HG03565 (cell line): ENCODE results near the gene C2orf49.
"Not testable (repeated sequence)": the region's sequence is repeated elsewhere in the genome, so short reads cannot be mapped to it uniquely, and the experiment has no call there.

Experiments
- ATAC-seq: cut with Tn5 transposase; IDR thresholded peaks from one replicate; pipeline ENCODE4 v1.9.1; 2021; ENCODE audit warnings: mild to moderate bottlenecking, moderate library complexity; ENCODE audit not compliant: unreplicated experiment

The C2orf49 gene

GRCh38 chr2:105320651-105321215, 16.6 kb upstream of the C2orf49 start:
- ATAC-seq = no peak

DNA sequence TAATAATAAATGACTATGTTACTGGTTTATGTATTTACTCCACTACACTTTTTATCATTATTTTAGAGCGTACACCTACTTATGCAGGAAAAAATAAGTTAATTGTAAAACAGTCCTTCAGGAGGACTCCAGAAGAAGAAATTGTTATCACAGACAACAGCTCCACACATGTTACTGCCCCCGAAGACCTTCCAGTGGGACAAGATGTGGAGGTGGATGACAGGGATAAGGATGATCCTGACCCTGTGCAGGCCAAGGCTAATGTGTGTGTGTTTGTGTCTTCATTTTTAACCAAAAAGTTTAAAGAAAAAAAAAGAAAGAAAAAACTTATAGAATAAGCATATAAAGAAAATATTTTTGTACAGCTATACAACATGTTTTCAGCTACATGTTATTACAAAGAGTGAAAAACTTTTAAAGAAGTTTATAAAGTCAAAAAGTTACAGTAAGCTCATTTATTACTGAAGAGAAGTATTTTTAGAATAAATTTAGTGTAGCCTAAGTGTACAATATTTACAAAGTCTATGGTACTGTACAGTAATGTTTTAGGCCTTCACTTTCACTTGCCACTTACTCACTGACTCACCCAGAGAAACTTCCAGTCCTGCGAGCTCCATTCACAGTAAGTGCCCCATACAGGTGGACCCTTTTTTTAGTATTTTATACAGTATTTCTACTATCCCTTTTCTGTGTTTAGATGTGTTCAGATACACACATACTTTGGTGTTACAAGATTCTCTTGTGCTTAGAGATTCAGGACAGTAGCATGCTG, 15.3 kb upstream of the C2orf49 start:
- peak; percentile 33 for ATAC-seq

GRCh38 chr2:105323111-105323510, 14.2 kb upstream of the C2orf49 start:
- ATAC-seq = no peak

DNA sequence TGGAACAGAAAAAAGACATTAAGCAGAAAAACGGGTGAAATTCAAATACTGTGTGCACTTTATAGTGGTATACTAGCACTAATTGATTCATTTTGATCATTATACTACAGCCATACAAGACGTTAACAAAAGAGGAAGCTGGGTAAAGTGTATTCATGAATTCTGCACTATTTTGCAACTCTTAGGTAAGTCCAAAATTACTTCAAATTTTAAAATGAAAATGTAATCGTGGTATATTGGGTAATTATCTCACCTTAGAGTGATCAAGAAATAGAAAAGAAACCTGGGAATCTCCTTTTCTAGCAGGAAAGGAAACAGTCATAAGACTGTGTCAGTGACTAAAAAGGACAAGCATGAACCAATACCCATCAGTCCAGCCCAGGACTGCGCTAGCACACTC, 13.2 kb upstream of the C2orf49 start:
- ATAC-seq = no peak

DNA sequence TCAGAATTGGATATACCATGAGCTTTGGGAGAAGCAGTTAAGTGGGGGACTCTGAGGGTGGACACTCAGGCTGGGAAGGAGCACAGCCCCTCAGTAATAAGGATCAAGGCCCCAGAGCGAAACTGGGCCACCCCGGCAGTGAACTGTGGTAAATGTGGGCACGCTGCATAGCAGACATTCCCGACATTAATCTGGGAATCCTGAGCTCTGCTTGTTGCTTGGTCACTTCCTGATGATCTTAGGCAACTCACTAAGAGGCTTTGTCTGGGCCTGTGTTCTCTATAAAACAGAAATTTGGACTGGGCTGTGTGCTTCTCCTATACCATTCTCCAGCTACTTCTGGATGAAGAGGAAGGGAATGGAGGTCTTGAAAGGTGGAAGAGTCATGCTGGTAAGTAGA, 12.6 kb upstream of the C2orf49 start:
- no peak for ATAC-seq

DNA sequence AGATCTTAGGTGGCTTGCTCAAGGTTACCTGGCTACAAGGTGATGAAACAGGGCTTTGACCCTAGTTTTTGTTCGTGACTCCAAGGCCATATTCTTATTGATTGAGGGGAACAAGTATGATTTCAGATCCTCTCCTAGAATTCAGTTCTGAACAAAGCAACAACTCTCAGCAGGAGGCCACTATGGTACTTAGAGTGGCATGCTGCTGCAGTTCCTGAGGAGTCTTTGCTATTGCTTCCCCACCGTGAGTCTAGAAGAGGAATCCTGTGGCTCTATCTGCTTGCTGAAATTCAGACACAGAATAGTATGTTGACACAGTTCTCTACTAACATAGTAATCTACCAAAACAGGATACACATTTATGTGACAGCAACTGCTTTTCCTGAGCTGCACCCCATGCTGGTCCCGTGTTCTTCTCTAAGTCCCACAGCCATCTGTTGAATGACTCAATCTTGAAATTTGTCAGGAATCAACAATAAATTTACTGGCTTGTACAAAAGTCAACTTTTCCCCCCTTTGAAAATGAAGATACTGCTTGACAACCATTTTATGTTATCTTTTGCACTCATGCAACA, 11.9 kb upstream of the C2orf49 start:
- no peak for ATAC-seq

GRCh38 chr2:105327271-105327670, 10.1 kb upstream of the C2orf49 start:
- ATAC-seq = not testable (repeated sequence)

- ATAC-seq = no peak
These were observed 9.7 kb upstream of the C2orf49 start for GRCh38 chr2:105327690-105328089.

- no peak for ATAC-seq
These were observed 8.8 kb upstream of the C2orf49 start for GRCh38 chr2:105328281-105329196.

DNA sequence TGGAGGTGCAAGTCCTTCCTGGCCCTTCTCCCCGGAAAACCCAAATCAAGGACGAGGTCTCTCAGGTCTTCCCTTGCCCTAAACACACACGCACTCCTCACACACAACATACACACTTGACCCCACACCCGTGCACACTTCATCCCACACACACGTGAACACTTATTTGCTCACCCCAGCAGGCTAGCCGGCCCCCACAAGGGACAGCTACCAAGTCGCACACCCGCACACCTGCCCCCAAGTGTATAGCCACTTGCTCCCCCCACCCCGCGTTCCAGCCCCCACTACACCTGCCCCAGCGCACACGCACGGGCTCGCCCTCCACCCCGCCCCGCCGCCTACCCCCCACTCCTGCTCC, 8.2 kb upstream of the C2orf49 start:
- ATAC-seq = no peak

- ATAC-seq = peak; percentile 59
These were observed 7.5 kb upstream of the C2orf49 start, which contains the start of gene TGFBRAP1 for GRCh38 chr2:105329561-105330495. TGFBRAP1 (minus strand) TSS chr2:105329735; CDS start chr2:105308301, 21,434 bp downstream.

- ATAC-seq = no peak
These were observed 6.5 kb upstream of the C2orf49 start for GRCh38 chr2:105330681-105331375.

GRCh38 chr2:105334211-105334610, 3.1 kb upstream of the C2orf49 start:
- ATAC-seq = no peak

DNA sequence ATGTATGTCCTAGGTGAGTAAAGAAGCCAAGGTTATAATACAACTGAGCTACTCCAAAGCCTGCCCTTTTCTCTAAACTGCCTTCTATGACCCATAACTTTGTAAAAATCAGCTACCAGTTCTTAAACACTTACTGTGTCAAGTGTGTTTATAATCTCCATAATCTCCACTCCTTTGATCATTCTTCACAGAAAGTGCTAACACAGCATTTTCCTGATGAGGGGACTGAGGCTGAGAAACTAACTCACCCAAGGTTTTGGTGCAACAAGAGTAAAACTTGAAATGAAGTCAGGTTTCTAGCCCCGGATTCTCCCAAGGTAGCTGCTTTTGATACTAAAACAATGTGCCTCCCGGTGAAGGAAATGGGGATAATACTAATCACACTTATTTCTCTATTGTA, 1.9 kb upstream of the C2orf49 start:
- ATAC-seq = no peak

GRCh38 chr2:105336786-105337121, 586 bp upstream of the C2orf49 start:
- no peak for ATAC-seq

DNA sequence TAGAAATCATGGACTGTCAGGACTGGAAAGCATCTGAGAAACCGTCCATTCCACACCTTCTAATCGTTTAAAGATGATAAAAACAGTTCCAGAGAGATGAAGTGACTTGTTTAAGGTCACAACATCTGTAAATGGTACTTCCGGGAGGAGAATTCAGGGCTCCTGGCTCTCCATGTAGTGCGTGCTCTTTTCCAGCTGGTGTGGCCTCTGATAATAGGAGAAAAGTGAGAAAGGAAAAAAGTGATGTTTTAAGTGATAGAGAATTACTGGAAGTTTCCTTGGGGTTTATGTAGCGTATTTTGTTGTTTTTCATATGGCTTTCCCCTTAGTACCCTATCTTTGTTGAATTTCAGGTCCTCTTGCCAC, 663 bp downstream of the C2orf49 start:
- peak; percentile 19 for ATAC-seq

- no peak for ATAC-seq
These were observed 2.1 kb downstream of the C2orf49 start for GRCh38 chr2:105339414-105339813.

DNA sequence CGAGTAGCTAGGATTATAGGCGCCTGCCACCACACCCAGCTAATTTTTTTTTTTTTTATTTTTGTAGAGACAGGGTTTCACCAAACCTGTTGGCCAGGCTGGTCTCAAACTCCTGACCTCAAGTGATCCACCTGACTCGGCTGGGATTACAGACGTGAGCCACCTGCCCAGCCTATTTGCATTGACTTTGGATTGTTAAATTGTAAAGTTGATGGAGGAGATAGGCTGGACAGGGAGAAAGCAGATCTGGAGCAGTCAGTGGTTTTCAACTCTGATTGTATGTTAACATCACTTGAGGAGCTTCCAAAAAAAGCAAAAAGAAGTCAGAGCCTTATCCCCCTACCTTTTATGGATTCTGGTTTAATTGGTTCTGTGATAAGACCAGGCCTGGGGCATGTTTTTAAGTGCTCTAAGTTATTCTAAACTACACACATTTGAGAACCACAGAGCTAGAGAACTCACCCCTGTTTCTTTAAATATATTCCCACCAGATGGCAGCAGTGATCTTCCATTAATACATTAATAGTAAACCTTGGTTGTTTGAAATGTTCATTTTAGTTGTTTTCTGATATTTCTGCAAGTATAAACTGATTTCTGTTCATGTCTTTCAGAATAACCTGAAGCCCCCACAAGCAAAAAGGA, 7.5 kb downstream of the C2orf49 start:
- no peak for ATAC-seq

DNA sequence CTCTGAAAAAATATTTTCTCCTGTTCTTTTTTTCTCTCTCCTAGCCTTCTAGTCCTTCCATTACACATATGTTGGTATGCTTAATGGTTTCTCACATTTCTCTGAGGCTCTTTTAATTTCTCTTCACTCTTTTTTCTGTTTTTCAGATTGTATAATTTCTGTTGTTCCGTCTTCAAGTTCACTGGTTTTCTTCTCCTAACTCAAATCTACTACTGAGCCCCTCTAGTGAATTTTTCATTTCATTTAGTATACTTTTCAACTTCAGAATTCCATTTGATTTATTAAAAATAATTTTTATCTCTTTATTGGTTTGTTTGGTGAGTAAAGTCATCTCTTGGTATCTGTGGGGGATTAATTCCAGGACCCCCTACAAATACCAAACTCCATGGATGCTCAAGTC, 19.8 kb downstream of the C2orf49 start:
- no peak for ATAC-seq
